NCI-H2227 (cell line): ENCODE measurements around the gene FAXDC2.

ENCODE experiments used
- DNase-seq: peaks from one replicate; lab custom pipeline; 2025; ENCODE audit not compliant: unreplicated experiment; lab: John Stamatoyannopoulos, UW

FAXDC2 gene

GRCh38 chr5:154801083-154801482 is 49.3 kb downstream of the FAXDC2 start:
- DNase-seq, result no peak

DNA sequence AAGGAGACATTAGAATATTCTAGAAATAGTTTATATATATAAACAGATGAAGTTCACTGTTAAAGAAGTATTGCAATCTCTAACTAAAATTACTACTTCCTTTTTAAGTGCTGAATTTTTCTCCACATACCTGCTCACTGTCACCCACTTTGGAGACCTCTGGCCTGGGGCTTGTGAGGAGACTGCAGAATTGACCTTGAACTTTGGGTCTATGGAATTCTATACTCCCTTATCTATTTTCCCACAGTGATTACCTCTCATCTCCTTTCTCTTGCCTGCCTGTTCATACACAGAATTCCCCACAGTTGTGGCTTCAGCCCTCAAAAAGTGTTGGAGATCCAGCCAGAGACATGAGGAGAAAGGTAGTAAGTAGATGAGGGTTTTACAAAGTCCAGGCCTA is 49.8 kb downstream of the FAXDC2 start:
- DNase-seq, result no peak

- DNase-seq, result no peak
These were observed 52.6 kb downstream of the FAXDC2 start for GRCh38 chr5:154797762-154798161.

- no peak for DNase-seq
These were observed 55.2 kb downstream of the FAXDC2 start for GRCh38 chr5:154795235-154795596.

DNA sequence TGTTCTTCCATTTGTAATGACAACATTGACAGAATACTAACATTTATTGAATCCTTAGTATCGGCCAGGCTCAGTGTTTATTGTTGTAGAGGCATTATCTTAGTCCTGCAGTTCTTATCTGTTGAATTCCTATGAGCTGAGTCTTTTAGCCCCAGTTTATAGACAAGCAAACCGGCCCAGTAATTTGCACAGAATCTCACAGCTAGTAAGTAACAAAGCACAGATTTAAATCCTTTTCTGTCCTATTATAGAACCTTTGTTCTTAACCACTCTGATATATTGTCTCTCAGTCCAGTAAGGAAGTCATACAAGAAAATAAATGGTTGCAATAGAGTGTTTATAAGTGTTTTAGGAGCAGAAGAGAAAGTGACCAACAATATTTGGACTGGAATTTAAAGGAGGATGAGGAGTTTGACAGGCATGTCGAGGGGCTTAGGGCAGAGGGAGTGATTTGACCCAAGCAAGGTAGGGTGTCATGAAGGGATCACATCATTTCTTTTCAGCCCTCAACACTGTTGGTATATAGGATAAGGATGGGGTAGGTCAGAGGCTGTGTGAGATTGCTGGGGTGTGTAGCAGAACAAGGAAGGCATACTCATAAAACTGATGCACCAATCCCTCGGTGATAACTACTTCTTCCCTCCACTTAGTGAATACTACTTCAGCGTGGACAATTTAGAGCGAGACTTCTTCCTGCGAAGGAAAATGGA is 55.7 kb downstream of the FAXDC2 start:
- DNase-seq, result no peak

GRCh38 chr5:154793599-154794524 is 56.5 kb downstream of the FAXDC2 start:
- DNase-seq, result no peak

DNA sequence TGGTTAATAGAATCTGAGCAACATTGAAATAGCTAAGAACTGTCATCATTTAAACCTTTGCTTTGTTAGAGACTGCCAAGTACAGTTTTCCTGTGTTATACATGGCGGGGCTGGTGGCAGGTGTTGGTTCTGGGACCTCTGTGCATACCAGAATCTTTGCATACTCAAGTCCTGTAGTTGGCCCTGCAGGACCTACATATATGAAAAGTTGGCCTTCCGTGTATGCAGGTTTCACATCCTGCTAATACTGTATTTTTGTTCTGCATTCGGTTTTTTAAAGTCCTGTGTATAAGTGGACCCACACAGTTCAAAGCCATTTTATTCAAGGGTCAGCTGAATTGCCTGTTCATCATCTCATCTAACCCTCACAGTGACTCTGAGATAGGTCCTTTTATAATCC is 58.9 kb downstream of the FAXDC2 start:
- no peak for DNase-seq

- DNase-seq, result no peak
These were observed 62.2 kb downstream of the FAXDC2 start for GRCh38 chr5:154788212-154788611.

- no peak for DNase-seq
These were observed 64.0 kb downstream of the FAXDC2 start for GRCh38 chr5:154786414-154786813.

DNA sequence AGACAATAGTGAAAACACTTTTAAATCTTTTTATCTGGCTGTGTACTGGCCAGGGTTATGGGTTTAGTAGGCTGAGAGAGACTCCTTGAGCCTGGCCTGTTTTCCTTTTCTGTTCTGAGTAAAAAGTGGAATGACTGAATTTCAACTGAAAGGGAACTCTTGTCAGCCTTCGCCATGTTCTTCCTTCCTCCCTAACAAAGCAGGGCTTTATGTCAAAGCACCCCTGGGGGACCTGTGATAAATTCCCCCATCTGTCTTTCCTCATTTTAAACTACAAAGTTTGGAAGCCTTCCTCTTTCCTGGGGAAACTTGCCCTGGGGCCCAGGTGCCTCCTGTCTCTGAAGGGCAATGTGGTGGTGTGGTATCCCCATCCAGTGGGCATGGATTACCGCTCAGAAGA is 65.5 kb downstream of the FAXDC2 start:
- DNase-seq, result no peak

- no peak for DNase-seq
These were observed 66.5 kb downstream of the FAXDC2 start for GRCh38 chr5:154783774-154784460.

DNA sequence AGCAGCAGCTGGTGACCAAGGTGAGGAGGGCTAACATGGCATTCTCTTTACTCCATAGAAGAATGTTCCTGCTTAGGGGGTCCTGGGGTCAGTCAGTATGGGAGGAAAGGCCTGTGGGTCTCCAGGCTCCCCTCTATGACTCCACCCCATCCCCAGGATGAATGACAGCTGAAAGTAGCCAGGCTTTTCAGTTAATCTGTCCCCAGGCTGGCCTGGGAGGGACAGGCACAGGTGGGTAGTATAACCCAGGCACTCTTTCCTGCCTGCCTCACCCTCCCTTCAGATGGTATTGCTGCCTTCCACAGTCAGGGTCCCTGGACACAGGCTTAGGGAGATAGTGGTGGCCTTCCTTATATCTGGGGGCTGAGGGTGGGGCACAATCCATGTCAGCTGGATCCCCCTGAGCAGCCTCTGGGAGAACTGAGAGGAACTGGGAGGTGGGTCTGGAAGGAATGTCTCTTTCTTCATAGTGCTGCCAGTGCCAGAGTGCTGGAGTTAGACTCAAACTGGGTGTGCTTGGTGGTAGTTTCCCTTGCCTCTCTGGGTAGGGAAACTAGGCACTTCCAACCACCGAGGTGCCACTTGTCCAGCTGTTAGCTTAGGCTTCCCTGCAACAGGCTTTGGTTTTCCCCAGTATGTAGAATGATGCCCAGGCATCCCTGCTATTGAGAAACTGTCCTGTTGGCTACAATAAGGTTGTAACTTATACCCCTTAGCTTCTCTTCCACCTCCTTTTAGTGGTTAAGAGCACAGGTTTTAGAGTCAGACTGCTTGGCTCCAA is 67.4 kb downstream of the FAXDC2 start:
- DNase-seq, result no peak

DNA sequence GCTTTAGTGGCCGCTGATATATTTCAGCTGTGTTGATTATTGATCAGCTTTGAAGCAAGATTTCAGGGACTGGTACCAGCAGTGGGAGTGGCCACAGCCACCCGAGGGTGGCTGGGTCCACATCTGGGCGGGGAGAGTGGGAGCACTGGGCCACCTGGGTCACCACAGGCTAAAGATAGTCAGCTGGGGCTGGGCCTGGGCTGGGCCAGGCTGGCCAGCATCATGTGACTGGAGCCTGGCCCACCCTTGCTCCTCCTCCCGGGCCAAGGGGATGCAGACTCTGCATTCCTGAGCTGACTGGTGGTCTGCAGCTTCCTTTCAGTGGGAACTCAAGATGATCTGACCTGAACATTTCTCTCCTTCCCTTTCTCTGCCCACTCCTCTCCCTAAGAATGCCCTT is 68.1 kb downstream of the FAXDC2 start:
- DNase-seq, result no peak

GRCh38 chr5:154780128-154780527 is 70.3 kb downstream of the FAXDC2 start:
- DNase-seq, result no peak

- no peak for DNase-seq
These were observed 71.3 kb downstream of the FAXDC2 start for GRCh38 chr5:154779105-154779504.

DNA sequence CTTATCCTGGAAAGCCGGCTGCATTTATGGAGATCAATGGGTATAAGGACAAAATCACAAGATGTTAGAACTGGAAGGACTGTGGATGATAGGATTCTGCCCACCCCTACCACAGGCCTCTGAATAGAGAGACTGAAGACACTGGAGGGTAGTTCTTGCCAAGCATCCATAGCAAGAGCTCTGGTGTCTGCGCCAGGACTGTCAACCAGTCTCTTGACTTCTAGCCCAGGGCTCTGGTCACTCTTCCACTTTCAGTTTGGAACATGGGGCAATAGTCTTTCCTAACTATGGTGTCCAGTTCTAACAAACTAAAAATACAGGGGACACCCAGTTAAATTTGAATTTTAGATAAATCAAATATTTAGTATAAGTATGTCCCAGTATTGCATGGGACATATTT is 71.9 kb downstream of the FAXDC2 start:
- no peak for DNase-seq

DNA sequence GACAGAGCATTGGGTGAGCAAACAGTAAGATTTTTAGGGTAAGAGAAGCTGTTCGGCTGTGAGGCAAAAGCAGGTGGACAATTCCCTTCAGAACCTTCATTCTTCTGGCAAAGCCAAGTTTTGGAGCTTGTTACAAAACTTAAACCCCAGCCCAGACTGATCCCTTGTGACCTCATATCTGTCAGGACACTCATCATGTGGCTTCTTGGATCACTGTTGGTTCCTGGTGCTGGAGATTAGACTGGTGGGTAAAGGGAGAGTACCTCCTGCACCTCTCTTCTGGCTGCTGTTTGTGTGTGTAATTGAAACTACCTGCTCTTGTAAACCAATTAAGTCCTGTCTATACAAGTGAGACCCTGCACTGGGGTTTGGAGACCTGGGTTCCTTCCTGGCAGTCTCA is 74.2 kb downstream of the FAXDC2 start:
- no peak for DNase-seq

GRCh38 chr5:154773326-154773725 is 77.1 kb downstream of the FAXDC2 start:
- no peak for DNase-seq

- DNase-seq, result no peak
These were observed 79.0 kb downstream of the FAXDC2 start for GRCh38 chr5:154771383-154771901.

- no peak for DNase-seq
These were observed 80.3 kb downstream of the FAXDC2 start for GRCh38 chr5:154770111-154770510.
